GM12891 (cell line): Measurements from ENCODE around the gene PDE6A.

ENCODE experiments used
- POLR2A ChIP-seq: IDR thresholded peaks from 2 replicates; pipeline ENCODE4 v1.6.1; 2011; ENCODE audit warnings: low read depth, low read length, control low read depth
- POLR2AphosphoS5 ChIP-seq: IDR thresholded peaks from 2 replicates; pipeline ENCODE4 v1.6.1; 2011; ENCODE audit warnings: low read depth, low read length, control low read depth
- TAF1 ChIP-seq: IDR thresholded peaks from 2 replicates; pipeline ENCODE4 v1.6.1; 2011; ENCODE audit warnings: low read depth, low read length, control low read depth

DNA sequence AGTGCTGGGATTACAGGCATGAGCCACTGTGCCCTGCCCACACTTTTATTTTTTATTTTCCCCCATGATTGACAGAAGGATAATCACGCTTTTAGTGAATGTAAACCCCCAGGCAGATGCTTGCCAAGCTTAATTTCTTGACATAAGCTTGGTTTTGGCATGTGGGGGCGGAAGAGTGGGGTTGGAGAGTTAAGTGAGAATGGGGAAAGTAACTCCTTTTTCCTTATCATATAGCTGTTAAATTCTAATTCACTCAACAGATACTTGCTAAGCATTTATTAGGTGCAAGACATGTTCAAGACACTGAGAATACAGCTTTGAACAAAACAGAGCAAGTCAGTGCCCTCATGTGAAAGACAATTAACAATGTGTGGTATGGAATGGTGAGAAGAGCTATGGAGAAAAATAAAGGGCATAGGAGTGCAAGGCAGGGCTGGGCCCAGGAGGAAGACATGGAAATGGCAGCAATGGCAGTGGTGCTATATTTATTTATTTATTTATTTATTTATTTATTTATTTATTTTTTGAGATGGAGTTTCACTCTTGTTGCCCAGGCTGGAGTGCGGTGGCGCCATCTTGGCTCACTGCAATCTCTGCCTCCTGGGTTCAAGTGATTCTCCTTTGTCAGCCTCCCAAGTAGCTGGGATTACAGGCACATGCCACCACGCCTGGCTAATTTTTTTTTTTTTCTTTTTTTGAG, 18.2 kb upstream of the PDE6A start:
- no peak for TF ChIP-seq POLR2A
- no peak for TF ChIP-seq TAF1
- no peak for TF ChIP-seq POLR2AphosphoS5
